Effector memory CD4-positive, alpha-beta T cell (primary cell): ENCODE data around the gene CADPS2.

Experiments
- DNase-seq, 3 donors: peaks; one replicate each; pipeline ENCODE4 v3.0.0-alpha.2; 2020
- H3K27ac ChIP-seq: 2 replicates; pipeline ENCODE4 v1.7.0; 2013; ENCODE audit warnings: mild to moderate bottlenecking, low read length, moderate library complexity; ENCODE audit not compliant: insufficient read depth, poor library complexity, severe bottlenecking
- H3K27me3 ChIP-seq: replicated peaks from 2 replicates; pipeline ENCODE4 v1.7.0; 2013; ENCODE audit warnings: mild to moderate bottlenecking, low read length; ENCODE audit not compliant: insufficient read depth, control insufficient read depth, poor library complexity, severe bottlenecking
- H3K36me3 ChIP-seq: 2 replicates; pipeline ENCODE4 v1.7.0; 2013; ENCODE audit warnings: mild to moderate bottlenecking, low read length, moderate library complexity; ENCODE audit not compliant: control insufficient read depth, insufficient read depth
- H3K4me1 ChIP-seq: 2 replicates; pipeline ENCODE4 v1.7.0; 2013; ENCODE audit warnings: low read length, mild to moderate bottlenecking; ENCODE audit not compliant: control insufficient read depth, insufficient read depth, poor library complexity, severe bottlenecking
- H3K4me3 ChIP-seq: 2 replicates; pipeline ENCODE4 v1.7.0; 2013; ENCODE audit warnings: low read length, low read depth, mild to moderate bottlenecking; ENCODE audit not compliant: insufficient read depth, poor library complexity, severe bottlenecking
- H3K9me3 ChIP-seq: 2 replicates; pipeline ENCODE4 v1.7.0; 2013; ENCODE audit warnings: mild to moderate bottlenecking, low read length, moderate library complexity; ENCODE audit not compliant: control insufficient read depth

The CADPS2 gene

GRCh38 chr7:122511268-122511667, 375.0 kb downstream of the CADPS2 start:
- Histone ChIP-seq H3K27ac (no peak overlapping the region), H3K9me3 (no peaks in the 10 kb centered on the region), H3K27me3 (no peaks in the 10 kb centered on the region), H3K4me3 (no peak overlapping the region), H3K4me1 (no peaks in the 10 kb centered on the region), H3K36me3 (no peaks in the 10 kb centered on the region)
- no peak for DNase-seq

- no peaks in the 10 kb centered on the region for H3K27me3 ChIP-seq
- H3K4me1 ChIP-seq, result no peaks in the 10 kb centered on the region
- H3K4me3 ChIP-seq, result no peak overlapping the region
- H3K27ac ChIP-seq, result no peak overlapping the region
- no peaks in the 10 kb centered on the region for H3K36me3 ChIP-seq
- no peaks in the 10 kb centered on the region for H3K9me3 ChIP-seq
- DNase-seq, result no peak
Measured at GRCh38 chr7:122507591-122507990, 378.7 kb downstream of the CADPS2 start.

DNA sequence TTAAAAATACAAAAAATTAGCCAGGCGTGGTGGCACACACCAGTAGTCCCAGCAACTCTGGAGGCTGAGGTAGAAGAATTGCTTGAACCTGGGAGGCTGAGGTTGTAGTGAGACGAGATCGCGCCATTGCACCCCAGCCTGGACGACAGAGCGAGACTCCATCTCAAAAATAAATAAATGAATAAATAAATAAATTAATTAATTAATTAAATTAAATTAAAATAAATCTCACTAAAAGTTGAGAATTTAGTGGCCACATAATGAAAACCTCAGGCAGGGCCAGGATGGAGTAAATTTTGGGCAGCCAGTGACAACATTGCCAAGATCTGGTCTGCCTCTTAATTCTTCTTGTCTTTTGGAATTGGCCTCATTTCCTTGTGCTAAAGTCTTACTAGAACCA, 394.3 kb downstream of the CADPS2 start:
- no peak for DNase-seq
- H3K4me1 ChIP-seq, result no peaks in the 10 kb centered on the region
- H3K36me3 ChIP-seq, result no peaks in the 10 kb centered on the region
- H3K9me3 ChIP-seq, result peaks cover 3% of the 10 kb centered on the region
- H3K27me3 ChIP-seq, result no peaks in the 10 kb centered on the region
- no peak overlapping the region for H3K27ac ChIP-seq
- H3K4me3 ChIP-seq, result no peak overlapping the region

DNA sequence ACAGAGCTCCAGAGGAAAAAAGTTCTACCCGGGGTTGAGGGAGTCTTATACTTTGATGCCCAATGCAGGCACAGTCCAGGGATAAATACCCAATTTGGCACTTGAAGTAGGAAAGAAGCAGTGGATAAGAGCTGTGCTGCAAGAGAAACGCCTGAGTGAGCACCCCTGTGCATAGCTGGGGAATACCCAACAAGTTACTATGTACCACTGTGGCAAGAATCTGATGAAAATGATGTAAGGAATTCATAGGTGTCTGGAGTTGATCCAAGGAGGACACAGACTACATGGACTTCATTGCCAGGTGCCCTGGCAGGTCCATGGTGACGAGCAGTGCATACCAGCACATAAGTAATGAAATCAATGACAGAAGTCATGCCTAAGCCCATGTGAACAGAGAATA, 398.0 kb downstream of the CADPS2 start:
- Histone ChIP-seq H3K27ac (no peak overlapping the region), H3K4me1 (no peaks in the 10 kb centered on the region), H3K9me3 (peaks cover 3% of the 10 kb centered on the region), H3K27me3 (no peaks in the 10 kb centered on the region), H3K36me3 (no peaks in the 10 kb centered on the region), H3K4me3 (no peak overlapping the region)
- no peak for DNase-seq

DNA sequence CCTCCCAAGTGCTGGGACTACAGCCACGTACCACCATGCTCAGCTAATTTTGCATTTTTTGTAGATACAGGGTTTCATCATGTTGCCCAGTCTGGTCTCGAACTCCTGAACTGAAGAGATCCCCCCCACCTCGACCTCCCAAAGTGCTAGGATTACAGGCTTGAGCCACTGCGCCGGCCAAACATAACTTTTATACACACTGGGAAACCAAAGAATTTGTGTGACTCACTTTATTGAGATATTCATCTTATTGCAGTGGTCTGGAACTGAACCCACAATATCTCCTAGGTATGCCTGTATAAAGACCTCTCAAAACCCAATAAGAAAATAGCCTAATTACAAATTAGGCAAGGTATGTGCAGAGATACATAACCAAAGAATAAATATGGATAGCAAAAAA, 399.1 kb downstream of the CADPS2 start:
- H3K27me3 ChIP-seq, result no peaks in the 10 kb centered on the region

DNA sequence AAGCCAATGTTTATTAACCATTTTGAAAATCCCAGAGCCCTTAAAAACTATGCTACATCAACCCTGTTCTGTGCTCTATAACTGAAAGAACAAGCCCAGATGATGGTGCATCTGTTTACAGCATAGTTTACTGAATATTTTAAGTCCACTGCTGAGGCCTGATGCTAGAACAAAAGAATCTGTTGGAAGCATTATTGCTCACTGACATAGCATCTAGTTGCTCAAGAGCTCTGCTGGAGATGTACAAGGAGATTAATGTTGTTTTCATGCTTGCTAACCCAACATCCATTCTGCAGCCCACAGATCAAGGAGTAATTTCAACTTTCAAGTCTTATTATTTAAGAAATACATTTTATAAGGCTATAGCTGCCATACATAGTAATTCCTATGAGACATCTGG, 400.4 kb downstream of the CADPS2 start:
- Histone ChIP-seq H3K27me3 (no peaks in the 10 kb centered on the region), H3K4me3 (no peak overlapping the region), H3K9me3 (peaks cover 3% of the 10 kb centered on the region), H3K27ac (no peak overlapping the region), H3K4me1 (no peaks in the 10 kb centered on the region), H3K36me3 (no peaks in the 10 kb centered on the region)
- DNase-seq, result no peak

More for the DNA sequence above, 399.1 kb downstream of the CADPS2 start:
- Histone ChIP-seq H3K4me3 (no peak overlapping the region), H3K27ac (no peak overlapping the region), H3K36me3 (no peaks in the 10 kb centered on the region), H3K9me3 (peaks cover 3% of the 10 kb centered on the region), H3K4me1 (no peaks in the 10 kb centered on the region)
- DNase-seq, result no peak

- H3K36me3 ChIP-seq, result no peaks in the 10 kb centered on the region
- H3K9me3 ChIP-seq, result no peaks in the 10 kb centered on the region
- H3K4me1 ChIP-seq, result no peaks in the 10 kb centered on the region
- DNase-seq, result no peak
- H3K4me3 ChIP-seq, result no peak overlapping the region
- no peak overlapping the region for H3K27ac ChIP-seq
- H3K27me3 ChIP-seq, result no peaks in the 10 kb centered on the region
Measured at GRCh38 chr7:122482212-122482611, 404.0 kb downstream of the CADPS2 start.

DNA sequence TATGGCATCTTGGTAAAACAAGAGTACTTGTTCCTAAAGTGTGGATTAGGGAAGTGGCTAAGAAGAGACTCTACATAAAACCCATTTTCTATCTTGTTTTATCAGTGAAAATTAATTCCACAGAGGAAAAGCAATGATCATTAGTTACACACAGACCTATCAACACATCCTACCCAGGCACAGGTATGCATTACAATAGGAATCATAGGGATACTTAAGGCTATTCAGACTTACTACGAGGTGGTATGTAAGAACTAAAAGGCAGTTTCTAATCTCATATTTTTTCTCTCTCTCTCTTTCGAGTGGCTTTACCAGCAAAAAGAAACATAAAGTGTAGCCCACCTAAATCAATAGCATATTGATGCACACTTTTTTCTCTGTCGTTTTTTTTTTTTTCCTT, 415.4 kb downstream of the CADPS2 start:
- Histone ChIP-seq H3K4me3 (no peak overlapping the region), H3K27ac (no peak overlapping the region), H3K4me1 (no peaks in the 10 kb centered on the region), H3K27me3 (no peaks in the 10 kb centered on the region), H3K9me3 (no peaks in the 10 kb centered on the region), H3K36me3 (no peaks in the 10 kb centered on the region)
- no peak for DNase-seq

GRCh38 chr7:122468945-122469344, 417.3 kb downstream of the CADPS2 start:
- no peak for DNase-seq
- Histone ChIP-seq H3K27ac (no peak overlapping the region), H3K9me3 (no peaks in the 10 kb centered on the region), H3K4me1 (no peaks in the 10 kb centered on the region), H3K4me3 (no peak overlapping the region), H3K27me3 (no peaks in the 10 kb centered on the region), H3K36me3 (no peaks in the 10 kb centered on the region)

- no peak for DNase-seq
- H3K9me3 ChIP-seq, result no peaks in the 10 kb centered on the region
- no peaks in the 10 kb centered on the region for H3K4me1 ChIP-seq
- no peaks in the 10 kb centered on the region for H3K27me3 ChIP-seq
- H3K36me3 ChIP-seq, result no peaks in the 10 kb centered on the region
- no peak overlapping the region for H3K27ac ChIP-seq
- no peak overlapping the region for H3K4me3 ChIP-seq
Measured at GRCh38 chr7:122467661-122468449, 418.4 kb downstream of the CADPS2 start.
